Testis (tissue), 2 donors: ENCODE results near the gene SLC7A7.

Experiments used
- POLR2A ChIP-seq: fragments of 450-650 bp; IDR thresholded peaks from one replicate; pipeline ENCODE4 v1.6.1; 2017; ENCODE audit warnings: antibody characterized with exemption, mild to moderate bottlenecking, moderate library complexity
- TF ChIP-seq, protein P1 (sequence below), 3 experiments: fragments of 450-650 bp in 2 of 3; fragments of 200-600 bp in 1 of 3; sonication (generic) in 1 of 3; IDR thresholded peaks; one replicate each; pipeline ENCODE4 v1.5.1; 2016 to 2019; ENCODE audit warnings: antibody characterized with exemption in 3 of 3, mild to moderate bottlenecking in 2 of 3, moderate library complexity in 1 of 3

DNA sequence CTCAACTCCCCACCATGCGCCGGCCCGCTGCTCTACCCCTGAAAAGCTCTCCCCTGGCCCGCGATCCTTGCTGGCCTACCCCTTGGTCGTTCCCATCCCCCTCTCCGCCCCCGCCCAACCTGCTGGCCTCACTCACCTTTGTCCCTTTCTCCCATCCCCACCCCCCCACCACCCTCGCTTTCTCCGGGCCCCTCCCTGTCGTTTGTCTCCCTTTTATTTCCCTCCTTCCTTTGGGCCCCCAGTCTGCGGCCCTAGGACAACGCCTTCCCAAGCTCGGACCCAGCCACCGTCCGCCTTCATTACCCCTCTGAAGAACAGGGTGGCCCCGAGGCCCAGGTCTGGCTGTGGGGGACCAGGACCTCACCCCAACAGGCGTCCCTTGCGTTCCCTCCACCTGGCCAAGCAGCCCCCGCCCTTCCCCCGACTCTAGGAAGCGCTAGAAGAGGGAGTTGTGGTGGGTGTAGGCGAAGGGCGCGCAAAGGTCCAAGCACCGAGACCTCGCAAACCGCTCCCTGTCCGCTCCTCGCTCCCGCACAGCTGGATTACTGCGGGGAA is 6.9 kb upstream of the SLC7A7 start:
- no peak for TF ChIP-seq POLR2A
- TF ChIP-seq, protein P1, sequence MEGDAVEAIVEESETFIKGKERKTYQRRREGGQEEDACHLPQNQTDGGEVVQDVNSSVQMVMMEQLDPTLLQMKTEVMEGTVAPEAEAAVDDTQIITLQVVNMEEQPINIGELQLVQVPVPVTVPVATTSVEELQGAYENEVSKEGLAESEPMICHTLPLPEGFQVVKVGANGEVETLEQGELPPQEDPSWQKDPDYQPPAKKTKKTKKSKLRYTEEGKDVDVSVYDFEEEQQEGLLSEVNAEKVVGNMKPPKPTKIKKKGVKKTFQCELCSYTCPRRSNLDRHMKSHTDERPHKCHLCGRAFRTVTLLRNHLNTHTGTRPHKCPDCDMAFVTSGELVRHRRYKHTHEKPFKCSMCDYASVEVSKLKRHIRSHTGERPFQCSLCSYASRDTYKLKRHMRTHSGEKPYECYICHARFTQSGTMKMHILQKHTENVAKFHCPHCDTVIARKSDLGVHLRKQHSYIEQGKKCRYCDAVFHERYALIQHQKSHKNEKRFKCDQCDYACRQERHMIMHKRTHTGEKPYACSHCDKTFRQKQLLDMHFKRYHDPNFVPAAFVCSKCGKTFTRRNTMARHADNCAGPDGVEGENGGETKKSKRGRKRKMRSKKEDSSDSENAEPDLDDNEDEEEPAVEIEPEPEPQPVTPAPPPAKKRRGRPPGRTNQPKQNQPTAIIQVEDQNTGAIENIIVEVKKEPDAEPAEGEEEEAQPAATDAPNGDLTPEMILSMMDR (IDR thresholded peaks at IDR 0.05) = no peak
